Lung (tissue), 12 donors: Measurements from ENCODE around the gene MYO7A. TPM values are rescaled to one million over a fixed set of nuclear protein-coding genes. Genes with fewer than 3 reads are reported as not detected.

ENCODE experiments used
- ATAC-seq: fragments of 200-7000 bp; cut with Tn5 transposase; one replicate; pipeline ENCODE4 v1.9.1; 2020; ENCODE audit warnings: moderate number of reproducible peaks; ENCODE audit not compliant: insufficient read depth, low FRiP score
- DNase-seq, 3 donors: peaks; one replicate each; pipeline ENCODE4 v3.0.0-alpha.2; 2013 to 2017
- H3K27ac ChIP-seq, 2 donors: one replicate each; pipeline ENCODE4 v1.5.1; 2013; ENCODE audit warnings: mild to moderate bottlenecking in 2 of 2, moderate library complexity in 2 of 2, control low read depth in 1 of 2, inconsistent platforms in 1 of 2, low read depth in 1 of 2, low read length in 1 of 2
- H3K27me3 ChIP-seq, 3 donors: one replicate each; pipeline ENCODE4 v1.5.1; 2013; ENCODE audit warnings: low read length in 2 of 3; ENCODE audit not compliant: control insufficient read depth in 3 of 3, insufficient read depth in 3 of 3
- H3K36me3 ChIP-seq, 4 donors: one replicate each; pipeline ENCODE4 v1.5.1; 2013; ENCODE audit warnings: low read length in 4 of 4, mild to moderate bottlenecking in 1 of 4, moderate library complexity in 1 of 4; ENCODE audit not compliant: control insufficient read depth in 4 of 4, insufficient read depth in 4 of 4
- H3K4me1 ChIP-seq, 5 donors: one replicate each; pipeline ENCODE4 v1.5.1; 2013; ENCODE audit warnings: low read length in 5 of 5, mild to moderate bottlenecking in 2 of 5, moderate library complexity in 1 of 5; ENCODE audit not compliant: control insufficient read depth in 5 of 5, insufficient read depth in 5 of 5
- H3K4me3 ChIP-seq: one replicate; pipeline ENCODE4 v1.5.1; 2013; ENCODE audit warnings: mild to moderate bottlenecking, control low read depth, moderate library complexity
- H3K9ac ChIP-seq, 2 donors: one replicate each; pipeline ENCODE4 v1.5.1; 2013; ENCODE audit warnings: low read length in 2 of 2, control low read depth in 1 of 2; ENCODE audit not compliant: insufficient read depth in 1 of 2
- H3K9me3 ChIP-seq, 4 donors: one replicate each; pipeline ENCODE4 v1.5.1; 2013; ENCODE audit warnings: low read length in 3 of 4, mild to moderate bottlenecking in 1 of 4, moderate library complexity in 1 of 4; ENCODE audit not compliant: control insufficient read depth in 4 of 4, insufficient read depth in 3 of 4
- WGBS, 2 donors: extraction: QIAGEN DNeasy Blood & Tissue Kit; methylation state at CpG; one replicate each; pipeline ENCODE4 v1.1.7; 2013; 5-methylcytosine and 5-hydroxymethylcytosine counted together
- polyA plus RNA-seq, 2 donors: library from polyadenylated mRNA; stranded (reverse); fragments of 200-250 nt; gene quantifications; one replicate each; pipeline ENCODE4 v1.2.1, GENCODE V29; 2013
- total RNA-seq, 2 donors: library from RNA; depleted of rRNA in 1 of 2; stranded (reverse); fragments of >200 nt in 1 of 2; gene quantifications; one replicate each; pipeline ENCODE4 v1.2.1, GENCODE V29; 2014 to 2021
- TF ChIP-seq, protein P1 (sequence below): IDR thresholded peaks from 2 replicates; pipeline ENCODE4 v1.5.1; 2012; ENCODE audit warnings: mild to moderate bottlenecking; ENCODE audit errors: control extremely low read depth, extremely low read depth
- donor health status: control.
- donor health status: control.
- donor health status: Bipolar disorder and iron deficiency.
- donor health status: healthy.
- donor health status: DM: yes; HTN: yes; CAD: no.

The MYO7A gene
- total and polyA plus RNA-seq, 4 donors: 1.8 to 10.2 (median 6.3) TPM

DNA sequence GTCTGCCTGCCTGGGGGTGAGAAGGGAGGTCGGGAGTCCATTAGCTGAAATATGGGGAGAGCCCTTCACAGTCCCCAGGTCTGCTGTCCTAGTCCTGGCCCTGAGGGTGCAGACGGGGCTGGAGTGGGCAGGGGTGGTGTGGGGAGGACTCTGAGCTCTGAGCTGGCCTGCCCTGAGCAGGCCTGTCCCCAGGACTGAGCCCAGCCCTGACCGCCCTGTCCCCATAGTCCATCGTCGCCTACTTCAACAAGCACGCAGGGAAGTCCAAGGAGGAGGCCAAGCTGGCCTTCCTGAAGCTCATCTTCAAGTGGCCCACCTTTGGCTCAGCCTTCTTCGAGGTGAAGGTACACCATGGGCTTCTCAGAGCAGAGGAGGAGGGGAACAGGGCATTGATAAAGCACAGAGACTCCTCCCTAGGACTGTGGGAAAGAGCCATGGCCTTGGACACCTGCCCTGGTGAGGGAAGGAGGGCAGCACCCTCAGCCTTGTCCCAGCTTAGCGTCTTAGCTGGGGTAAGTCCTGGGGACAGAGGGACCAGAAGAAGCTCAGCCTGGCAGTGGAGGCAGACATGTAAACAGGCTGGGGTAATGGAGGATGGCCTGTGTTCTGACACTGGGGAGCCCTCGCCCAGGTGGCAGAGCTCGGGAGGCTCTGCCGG, 83.7 kb downstream of the MYO7A start:
- Histone ChIP-seq H3K27ac (no peak overlapping the region), H3K4me3 (no peak overlapping the region), H3K27me3 (no peaks in the 10 kb centered on the region), H3K9ac (no peak overlapping the region), H3K36me3 (no peaks in the 10 kb centered on the region), H3K4me1 (peaks cover 0 to 4% (median 0%) of the 10 kb centered on the region in 5 donors), H3K9me3 (no peaks in the 10 kb centered on the region)
- ATAC-seq (no peak), DNase-seq (no peak)
- TF ChIP-seq, protein P1, sequence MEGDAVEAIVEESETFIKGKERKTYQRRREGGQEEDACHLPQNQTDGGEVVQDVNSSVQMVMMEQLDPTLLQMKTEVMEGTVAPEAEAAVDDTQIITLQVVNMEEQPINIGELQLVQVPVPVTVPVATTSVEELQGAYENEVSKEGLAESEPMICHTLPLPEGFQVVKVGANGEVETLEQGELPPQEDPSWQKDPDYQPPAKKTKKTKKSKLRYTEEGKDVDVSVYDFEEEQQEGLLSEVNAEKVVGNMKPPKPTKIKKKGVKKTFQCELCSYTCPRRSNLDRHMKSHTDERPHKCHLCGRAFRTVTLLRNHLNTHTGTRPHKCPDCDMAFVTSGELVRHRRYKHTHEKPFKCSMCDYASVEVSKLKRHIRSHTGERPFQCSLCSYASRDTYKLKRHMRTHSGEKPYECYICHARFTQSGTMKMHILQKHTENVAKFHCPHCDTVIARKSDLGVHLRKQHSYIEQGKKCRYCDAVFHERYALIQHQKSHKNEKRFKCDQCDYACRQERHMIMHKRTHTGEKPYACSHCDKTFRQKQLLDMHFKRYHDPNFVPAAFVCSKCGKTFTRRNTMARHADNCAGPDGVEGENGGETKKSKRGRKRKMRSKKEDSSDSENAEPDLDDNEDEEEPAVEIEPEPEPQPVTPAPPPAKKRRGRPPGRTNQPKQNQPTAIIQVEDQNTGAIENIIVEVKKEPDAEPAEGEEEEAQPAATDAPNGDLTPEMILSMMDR: no peak
- 88 to 92% methylated on average over 11 of the region's 11 CpGs for WGBS, 2 donors

DNA sequence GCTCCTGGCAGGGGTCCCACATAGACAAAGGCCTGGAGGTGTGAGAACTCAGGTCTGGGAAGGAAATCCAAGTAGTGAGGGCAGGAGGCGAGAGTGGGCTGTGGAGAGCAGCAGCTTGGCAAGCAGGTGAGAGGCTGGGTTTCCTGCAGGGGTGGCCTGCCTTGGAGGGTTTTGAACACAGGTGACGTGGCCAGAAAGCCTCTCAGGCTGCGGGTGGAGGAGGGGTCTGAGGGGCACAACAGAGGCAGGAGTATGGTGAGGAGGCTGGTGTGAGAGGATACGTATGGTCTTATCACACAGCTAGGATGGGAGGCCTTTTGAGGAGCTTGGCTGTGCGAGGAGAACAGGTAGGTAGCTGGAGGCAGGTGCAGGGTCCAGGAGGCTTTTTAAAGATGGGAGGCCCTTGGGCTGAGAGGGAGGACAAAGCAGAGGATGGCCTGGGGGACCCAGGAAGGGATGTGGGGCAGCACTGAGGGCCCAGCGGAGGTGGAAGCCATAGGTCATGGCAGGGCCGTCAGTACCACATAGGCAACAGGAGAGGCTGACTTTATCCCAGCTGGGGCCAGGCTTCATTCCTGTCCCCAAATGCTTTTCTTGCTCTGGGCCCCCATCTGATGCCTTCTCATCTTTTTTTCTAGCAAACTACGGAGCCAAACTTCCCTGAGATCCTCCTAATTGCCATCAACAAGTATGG, 84.4 kb downstream of the MYO7A start:
- H3K4me3 ChIP-seq: no peak overlapping the region
- ATAC-seq (no peak), DNase-seq (no peak)
- no peaks in the 10 kb centered on the region for H3K9me3 ChIP-seq
- no peak overlapping the region for H3K27ac ChIP-seq
- H3K9ac ChIP-seq: no peak overlapping the region
- peaks cover 0 to 4% (median 0%) of the 10 kb centered on the region in 5 donors for H3K4me1 ChIP-seq
- TF ChIP-seq, protein P1: no peak
- WGBS, 2 donors: 94 to 96% methylated on average over 8 of the region's 8 CpGs
- no peaks in the 10 kb centered on the region for H3K36me3 ChIP-seq
- H3K27me3 ChIP-seq: no peaks in the 10 kb centered on the region

DNA sequence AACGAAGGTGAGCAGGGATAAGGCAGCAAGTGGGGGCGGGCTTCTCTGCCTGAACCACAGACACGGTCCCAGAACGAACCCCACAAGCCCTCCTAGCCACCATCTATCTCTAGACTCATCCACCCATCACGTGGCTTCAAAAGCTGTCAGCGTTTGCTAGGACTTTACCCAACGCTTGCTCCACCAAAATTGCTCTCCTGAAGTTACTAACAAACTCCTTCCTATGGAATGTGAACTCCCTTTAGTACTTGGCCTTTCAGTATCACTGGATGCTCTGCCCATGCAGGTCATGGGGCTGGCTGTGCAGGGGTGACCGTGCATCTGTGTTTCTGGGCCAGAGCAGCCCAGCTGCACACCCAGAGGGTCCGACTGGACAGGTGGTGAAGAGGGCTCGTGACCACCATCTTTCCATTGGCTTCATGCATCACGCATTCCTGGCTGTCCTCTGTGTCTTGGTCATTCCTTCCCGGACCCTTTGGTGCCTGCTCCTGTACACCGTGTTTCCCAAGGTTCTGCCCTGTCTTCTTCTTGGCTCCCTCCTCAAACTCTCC, 85.1 kb downstream of the MYO7A start:
- H3K27ac ChIP-seq: no peak overlapping the region
- no peak overlapping the region for H3K9ac ChIP-seq
- no peaks in the 10 kb centered on the region for H3K27me3 ChIP-seq
- H3K4me3 ChIP-seq: no peak overlapping the region
- H3K4me1 ChIP-seq: peaks cover 0 to under 1% (median 0%) of the 10 kb centered on the region in 5 donors
- no peaks in the 10 kb centered on the region for H3K9me3 ChIP-seq
- DNase-seq: no peak
- WGBS, 2 donors: 83 to 95% methylated on average over 13 of the region's 13 CpGs
- no peaks in the 10 kb centered on the region for H3K36me3 ChIP-seq
- TF ChIP-seq, protein P1: no peak
- no peak for ATAC-seq
